Trophoblast cell (in vitro differentiated cells and primary cell): Measurements from ENCODE around the gene PTPRN2.

Experiments used
- DNase-seq, 2 donors: peaks; one replicate each; pipeline ENCODE4 v3.0.0-alpha.2; 2016
- H2AFZ ChIP-seq: 2 replicates; pipeline ENCODE4 v1.6.1; 2013; ENCODE audit warnings: low read length, moderate library complexity, mild to moderate bottlenecking; ENCODE audit not compliant: insufficient read depth, poor library complexity
- H2AK5ac ChIP-seq: 2 replicates; pipeline ENCODE4 v1.6.1; 2013; ENCODE audit warnings: mild to moderate bottlenecking, low read length
- H2BK120ac ChIP-seq: 2 replicates; pipeline ENCODE4 v1.6.1; 2013; ENCODE audit warnings: low read length, mild to moderate bottlenecking, moderate library complexity; ENCODE audit not compliant: insufficient read depth, poor library complexity
- H2BK12ac ChIP-seq: 2 replicates; pipeline ENCODE4 v1.6.1; 2013; ENCODE audit warnings: mild to moderate bottlenecking, low read length, moderate library complexity
- H2BK5ac ChIP-seq: 2 replicates; pipeline ENCODE4 v1.6.1; 2013; ENCODE audit warnings: low read length, low read depth, moderate library complexity, mild to moderate bottlenecking; ENCODE audit not compliant: poor library complexity
- H3K14ac ChIP-seq: 2 replicates; pipeline ENCODE4 v1.6.1; 2013; ENCODE audit warnings: mild to moderate bottlenecking, low read length
- H3K18ac ChIP-seq: 2 replicates; pipeline ENCODE4 v1.6.1; 2013; ENCODE audit warnings: mild to moderate bottlenecking, low read length
- H3K23ac ChIP-seq: 2 replicates; pipeline ENCODE4 v1.6.1; 2013; ENCODE audit warnings: low read length
- H3K27ac ChIP-seq: 2 replicates; pipeline ENCODE4 v1.5.1; 2013; ENCODE audit warnings: low read depth, mild to moderate bottlenecking, inconsistent platforms, low read length, moderate library complexity
- H3K27me3 ChIP-seq: 2 replicates; pipeline ENCODE4 v1.6.1; 2013; ENCODE audit warnings: inconsistent platforms, mild to moderate bottlenecking, low read length, moderate library complexity; ENCODE audit not compliant: insufficient read depth
- H3K36me3 ChIP-seq, 2 experiments: 1 replicate in 1 of 2; 2 replicates in 1 of 2; pipeline ENCODE4 v1.6.1; 2013; ENCODE audit warnings: low read length in 2 of 2, mild to moderate bottlenecking in 2 of 2, moderate library complexity in 1 of 2; ENCODE audit not compliant: insufficient read depth in 2 of 2, control insufficient read depth in 1 of 2
- H3K4ac ChIP-seq: 2 replicates; pipeline ENCODE4 v1.6.1; 2013; ENCODE audit warnings: low read depth, mild to moderate bottlenecking, low read length, moderate library complexity
- H3K4me1 ChIP-seq, 2 experiments: 1 replicate in 1 of 2; 2 replicates in 1 of 2; pipeline ENCODE4 v1.6.1; 2013; ENCODE audit warnings: low read length in 2 of 2, mild to moderate bottlenecking in 2 of 2, moderate library complexity in 1 of 2; ENCODE audit not compliant: insufficient read depth in 2 of 2, control insufficient read depth in 1 of 2
- H3K4me2 ChIP-seq: 2 replicates; pipeline ENCODE4 v1.6.1; 2013; ENCODE audit warnings: inconsistent platforms, mild to moderate bottlenecking, low read length, moderate library complexity
- H3K4me3 ChIP-seq: 2 replicates; pipeline ENCODE4 v1.5.1; 2013; ENCODE audit warnings: mild to moderate bottlenecking, low read depth, low read length, inconsistent platforms
- H3K79me1 ChIP-seq: one replicate; pipeline ENCODE4 v1.6.1; 2013; ENCODE audit warnings: low read length
- H3K79me2 ChIP-seq: 2 replicates; pipeline ENCODE4 v1.6.1; 2013; ENCODE audit warnings: low read length, mild to moderate bottlenecking; ENCODE audit not compliant: control insufficient read depth, insufficient read depth, poor library complexity
- H3K9ac ChIP-seq: 2 replicates; pipeline ENCODE4 v1.6.1; 2013; ENCODE audit warnings: mild to moderate bottlenecking, low read length
- H3K9me3 ChIP-seq: 2 replicates; pipeline ENCODE4 v1.6.1; 2013; ENCODE audit warnings: low read depth, mild to moderate bottlenecking, control low read depth, inconsistent platforms, low read length; ENCODE audit not compliant: insufficient read depth
- H4K12ac ChIP-seq: 2 replicates; pipeline ENCODE4 v1.6.1; 2013; ENCODE audit warnings: low read depth, mild to moderate bottlenecking, low read length, moderate library complexity
- H4K8ac ChIP-seq: 2 replicates; pipeline ENCODE4 v1.6.1; 2013; ENCODE audit warnings: low read depth, mild to moderate bottlenecking, low read length, moderate library complexity
- H4K91ac ChIP-seq: one replicate; pipeline ENCODE4 v1.6.1; 2013; ENCODE audit warnings: low read depth, mild to moderate bottlenecking, low read length, moderate library complexity
- WGBS: extraction: QIAGEN DNeasy Blood & Tissue Kit; methylation state at CpG from one replicate; pipeline ENCODE4 v1.1.7; 2013; ENCODE audit warnings: missing lambda C conversion rate; ENCODE audit not compliant: insufficient read length, insufficient coverage; ENCODE audit errors: extremely low coverage; 5-methylcytosine and 5-hydroxymethylcytosine counted together

PTPRN2 gene

DNA sequence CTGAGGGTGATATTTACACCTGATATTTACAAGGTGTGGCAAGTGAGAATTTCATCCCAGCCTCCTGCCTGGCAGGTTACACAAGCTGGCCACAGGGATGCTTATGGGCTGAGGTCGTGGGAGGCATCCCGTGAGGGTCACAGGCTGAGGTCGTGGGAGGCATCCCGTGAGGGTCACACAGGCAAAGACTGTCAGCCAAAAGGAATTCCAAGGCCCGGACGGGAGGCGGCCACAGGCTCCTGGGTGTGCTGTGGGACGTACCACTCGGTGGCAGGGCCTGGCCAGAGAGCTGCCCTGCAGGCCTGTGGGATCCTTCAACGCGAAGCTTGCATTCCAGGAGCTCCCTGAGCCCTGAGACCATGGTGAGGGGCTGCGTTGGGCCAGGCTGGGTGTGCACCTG is 790.3 kb downstream of the PTPRN2 start:
- Histone ChIP-seq H3K79me2 (no peaks in the 10 kb centered on the region), H2BK120ac (no peak overlapping the region), H3K27me3 (no peaks in the 10 kb centered on the region), H3K4me1 (no peaks in the 10 kb centered on the region), H3K18ac (no peak overlapping the region), H4K91ac (no peak overlapping the region), H3K9me3 (peaks cover 2% of the 10 kb centered on the region), H3K14ac (no peak overlapping the region), H3K4me2 (no peak overlapping the region), H4K12ac (no peak overlapping the region), H3K36me3 (no peaks in the 10 kb centered on the region), H3K4me3 (no peak overlapping the region), H4K8ac (no peak overlapping the region), H2AFZ (no peak overlapping the region), H3K9ac (no peak overlapping the region), H2AK5ac (no peak overlapping the region), H2BK12ac (no peak overlapping the region), H3K79me1 (no peaks in the 10 kb centered on the region), H3K27ac (no peak overlapping the region), H3K23ac (no peak overlapping the region), H3K4ac (no peak overlapping the region), H2BK5ac (no peak overlapping the region)
- no peak for DNase-seq
- no CpG with 5 or more reads among the region's 12 CpGs for WGBS

DNA sequence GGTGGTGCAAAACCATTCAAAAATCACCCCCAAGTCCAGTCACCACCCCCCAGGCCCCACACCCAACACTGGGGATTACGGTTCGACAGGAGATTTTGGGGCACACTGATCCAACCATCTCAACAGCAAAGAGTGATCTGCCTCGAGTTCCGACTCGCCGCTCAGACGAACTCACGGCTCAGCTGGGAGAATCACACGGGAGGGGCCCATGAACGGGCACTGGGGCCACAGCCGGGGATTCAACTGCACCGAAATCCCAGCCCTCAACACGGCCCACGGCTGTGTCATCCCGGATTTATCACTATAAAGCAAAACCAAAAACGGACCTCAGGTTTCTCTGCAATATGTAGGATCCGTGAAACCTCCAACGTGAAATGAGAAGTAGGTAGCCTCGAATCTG is 790.8 kb downstream of the PTPRN2 start:
- Histone ChIP-seq H3K27ac (no peak overlapping the region), H2BK12ac (no peak overlapping the region), H3K9me3 (peaks cover under 1% of the 10 kb centered on the region), H2AK5ac (no peak overlapping the region), H3K9ac (no peak overlapping the region), H3K14ac (no peak overlapping the region), H3K4me2 (no peak overlapping the region), H2AFZ (no peak overlapping the region), H3K27me3 (no peaks in the 10 kb centered on the region), H3K79me1 (no peaks in the 10 kb centered on the region), H2BK5ac (no peak overlapping the region), H3K4ac (no peak overlapping the region), H4K12ac (no peak overlapping the region), H3K18ac (no peak overlapping the region), H2BK120ac (no peak overlapping the region), H3K4me3 (no peak overlapping the region), H3K23ac (no peak overlapping the region), H3K79me2 (no peaks in the 10 kb centered on the region), H4K91ac (no peak overlapping the region), H3K4me1 (no peaks in the 10 kb centered on the region), H3K36me3 (no peaks in the 10 kb centered on the region), H4K8ac (no peak overlapping the region)
- no CpG with 5 or more reads among the region's 19 CpGs for WGBS
- no peak for DNase-seq

DNA sequence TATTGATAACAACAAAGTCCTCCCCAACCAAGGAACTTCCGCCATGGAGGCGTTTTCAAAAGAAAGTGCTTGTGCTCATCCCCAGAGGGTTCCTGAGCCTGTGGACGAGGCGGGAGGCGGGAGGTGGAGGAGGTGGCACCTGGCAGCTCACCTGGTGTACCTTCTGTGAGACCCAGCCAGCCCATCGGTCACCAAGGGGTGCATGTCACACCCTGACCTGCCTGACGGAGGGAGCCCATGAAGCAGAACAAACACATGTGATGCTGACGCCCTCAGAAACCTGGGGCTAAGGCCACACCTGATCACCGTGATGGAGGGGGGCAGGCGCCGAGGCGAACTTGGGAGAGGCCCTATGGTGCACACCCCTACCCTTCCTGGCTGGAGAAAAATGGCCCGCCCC is 792.0 kb downstream of the PTPRN2 start:
- Histone ChIP-seq H2AK5ac (no peak overlapping the region), H4K8ac (no peak overlapping the region), H3K18ac (no peak overlapping the region), H2AFZ (no peak overlapping the region), H3K9ac (no peak overlapping the region), H3K27me3 (no peaks in the 10 kb centered on the region), H2BK5ac (no peak overlapping the region), H4K12ac (no peak overlapping the region), H3K4me1 (no peaks in the 10 kb centered on the region), H3K27ac (no peak overlapping the region), H2BK120ac (no peak overlapping the region), H3K79me2 (no peaks in the 10 kb centered on the region), H3K4ac (no peak overlapping the region), H3K9me3 (no peaks in the 10 kb centered on the region), H3K36me3 (no peaks in the 10 kb centered on the region), H3K14ac (no peak overlapping the region), H4K91ac (no peak overlapping the region), H2BK12ac (no peak overlapping the region), H3K79me1 (no peaks in the 10 kb centered on the region), H3K23ac (no peak overlapping the region), H3K4me2 (no peak overlapping the region), H3K4me3 (no peak overlapping the region)
- WGBS = no CpG with 5 or more reads among the region's 13 CpGs
- no peak for DNase-seq

DNA sequence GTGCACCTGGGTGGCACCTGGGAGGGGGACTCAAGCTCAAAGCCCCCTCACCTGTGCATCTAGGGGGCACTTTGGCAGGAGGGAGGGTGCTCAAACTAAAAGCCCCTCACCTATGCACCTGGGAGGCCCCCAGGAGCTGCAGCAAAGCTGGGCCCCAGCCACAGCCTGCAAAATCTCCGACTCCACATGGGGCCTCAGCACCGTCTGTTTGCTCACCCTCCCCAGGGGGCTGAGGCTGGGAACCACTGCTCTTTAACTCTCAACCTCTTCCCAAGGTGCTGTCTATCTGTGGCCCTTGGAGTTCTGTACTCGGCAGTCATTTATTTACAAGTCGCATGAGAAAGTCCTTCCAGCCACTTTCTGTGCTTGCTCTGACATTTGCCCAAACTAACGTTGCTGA is 792.4 kb downstream of the PTPRN2 start:
- Histone ChIP-seq H3K79me2 (no peaks in the 10 kb centered on the region), H3K4me1 (no peaks in the 10 kb centered on the region), H2AK5ac (no peak overlapping the region), H3K79me1 (no peaks in the 10 kb centered on the region), H3K27ac (no peak overlapping the region), H3K27me3 (no peaks in the 10 kb centered on the region), H3K18ac (no peak overlapping the region), H3K9me3 (no peaks in the 10 kb centered on the region), H2BK12ac (no peak overlapping the region), H3K23ac (no peak overlapping the region), H3K36me3 (no peaks in the 10 kb centered on the region), H2BK5ac (no peak overlapping the region), H3K4ac (no peak overlapping the region), H3K4me2 (no peak overlapping the region), H3K4me3 (no peak overlapping the region), H3K14ac (no peak overlapping the region), H2AFZ (no peak overlapping the region), H4K91ac (no peak overlapping the region), H4K8ac (no peak overlapping the region), H4K12ac (no peak overlapping the region), H3K9ac (no peak overlapping the region), H2BK120ac (no peak overlapping the region)
- WGBS = no CpG with 5 or more reads among the region's 5 CpGs
- no peak for DNase-seq

DNA sequence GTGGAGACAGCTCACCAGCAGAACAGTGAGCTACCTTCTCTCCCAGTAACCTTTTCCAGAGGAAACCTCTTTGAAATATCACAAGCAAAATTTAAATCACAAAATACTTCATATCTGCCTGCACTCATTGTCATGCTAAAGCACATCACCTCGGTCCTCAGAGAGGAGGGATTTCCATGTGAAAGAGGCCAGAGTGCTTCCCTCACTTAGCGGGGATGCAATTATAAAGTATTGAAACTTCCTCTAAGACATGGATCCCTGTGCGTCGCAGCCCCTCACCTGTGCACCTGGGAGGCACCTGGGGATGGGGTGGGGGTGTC is 792.9 kb downstream of the PTPRN2 start:
- H2BK120ac ChIP-seq = no peak overlapping the region
- H3K18ac ChIP-seq = no peak overlapping the region

More for the DNA sequence above, 792.9 kb downstream of the PTPRN2 start:
- Histone ChIP-seq H3K4me3 (no peak overlapping the region), H3K23ac (no peak overlapping the region), H2AFZ (no peak overlapping the region), H3K9me3 (peaks cover 4% of the 10 kb centered on the region), H3K9ac (no peak overlapping the region), H2BK12ac (no peak overlapping the region), H4K12ac (no peak overlapping the region), H3K36me3 (no peaks in the 10 kb centered on the region), H3K27me3 (no peaks in the 10 kb centered on the region), H2BK5ac (no peak overlapping the region), H3K79me2 (no peaks in the 10 kb centered on the region), H3K27ac (no peak overlapping the region), H2AK5ac (no peak overlapping the region), H3K4me1 (no peaks in the 10 kb centered on the region), H3K4ac (no peak overlapping the region), H3K4me2 (no peak overlapping the region), H3K14ac (no peak overlapping the region), H4K91ac (no peak overlapping the region), H3K79me1 (no peaks in the 10 kb centered on the region), H4K8ac (no peak overlapping the region)
- no peak for DNase-seq
- WGBS = no CpG with 5 or more reads among the region's 4 CpGs
